ENCODE results near the gene OR52E6. TPM values are rescaled to one million over a fixed set of nuclear protein-coding genes. Genes with fewer than 3 reads are reported as not detected.

OR52E6 gene
- total and polyA plus RNA-seq, 2 of the 13 experiments (the other 11 are each of a cell fraction or from before 2014, with no cell fraction given): not detected

GRCh38 chr11:5891216-5891800 is 49.6 kb upstream of the OR52E6 start:
- Histone ChIP-seq H3K36me3 (replicated peaks in 1 of 2; ENCODE audit: control insufficient read depth in 1 of 2, insufficient read depth in 2 of 2, low read length in 2 of 2) (no peaks in the 10 kb centered on the region), H3K4me2 (ENCODE audit: low read depth, low read length) (no peak overlapping the region), H3K9me3 (ENCODE audit: low read length) (no peaks in the 10 kb centered on the region), H3K9ac (ENCODE audit: insufficient read depth, low read depth, low read length) (no peak overlapping the region), H4K20me1 (ENCODE audit: insufficient read depth, low read length) (no peaks in the 10 kb centered on the region), H3K4me3 (replicated peaks in 1 of 3; ENCODE audit: insufficient read depth in 1 of 3, low read depth in 2 of 3, low read length in 3 of 3) (no peak overlapping the region), H3K27ac (ENCODE audit: extremely low read length, insufficient read depth, low read length) (no peak overlapping the region), H2AFZ (ENCODE audit: low read length) (no peak overlapping the region), H3K27me3 (ENCODE audit: control insufficient read depth in 1 of 2, insufficient read depth in 2 of 2, low read length in 2 of 2) (no peaks in the 10 kb centered on the region), H3K79me2 (ENCODE audit: insufficient read depth, low read length) (no peaks in the 10 kb centered on the region), H3K4me1 (ENCODE audit: insufficient read depth, low read length) (no peaks in the 10 kb centered on the region)
- no peak for ATAC-seq
- no TSS peak for BruUV-seq (replicated peaks)
- no peak for DNase-seq (ENCODE audit: low spot score)
- FAIRE-seq: no peak
- in situ Hi-C loops (cut with HindIII; ENCODE audit: extremely low pct_ligation_motif_present, low pct_unique_long_range_greater_than_20kb) (no loop called here), intact Hi-C loops (cut with micrococcal nuclease; ENCODE audit: unreplicated experiment) (no loop called here)
- 49% methylated on average over 4 of the region's 4 CpGs for WGBS (ENCODE audit: low lambda C conversion rate)
- TF ChIP-seq ZNF576 (CRISPR knock-in tag; IDR thresholded peaks at IDR 0.05) (no peak), PRMT3 (CRISPR knock-in tag; IDR thresholded peaks at IDR 0.05; ENCODE audit: borderline replicate concordance, low read depth) (no peak), ZNF501 (CRISPR knock-in tag; IDR thresholded peaks at IDR 0.05) (no peak), ZNF34 (CRISPR knock-in tag; IDR thresholded peaks at IDR 0.05; ENCODE audit: borderline replicate concordance) (no peak), RFX3 (CRISPR knock-in tag; IDR thresholded peaks at IDR 0.05) (no peak), AHDC1 (CRISPR knock-in tag; IDR thresholded peaks at IDR 0.05; ENCODE audit: borderline replicate concordance) (no peak), NKX3-1 (CRISPR knock-in tag; IDR thresholded peaks at IDR 0.05) (no peak), SMARCC2 (IDR thresholded peaks at IDR 0.05) (no peak), ZBTB39 (CRISPR knock-in tag; IDR thresholded peaks at IDR 0.05) (no peak)
- ChIA-PET POLR2A (no interaction called here), CTCF (ENCODE audit: low intra/inter-chr PET ratio, low total read pairs) (no interaction called here)
